Measurements from ENCODE around the gene SIL1.

- TF ChIP-seq CTCF (optimal IDR thresholded peaks at IDR 0.05 in 1 of 3, IDR thresholded peaks at IDR 0.05 in 1 of 3, conservative IDR thresholded peaks at IDR 0.05 in 1 of 3; ENCODE audit: extremely low read depth in 1 of 3, insufficient read depth in 2 of 3, low read length in 3 of 3), result no peak
- no peak for TF ChIP-seq EZH2 (IDR thresholded peaks at IDR 0.05; ENCODE audit: low read length)
Observed at GRCh38 chr5:139108063-139108824, 89.9 kb downstream of the SIL1 start.
